ENCODE results near the gene PEX10.
"Not testable (repeated sequence)": the region's sequence is repeated elsewhere in the genome, so short reads cannot be mapped to it uniquely, and the experiment has no call there.

The PEX10 gene

DNA sequence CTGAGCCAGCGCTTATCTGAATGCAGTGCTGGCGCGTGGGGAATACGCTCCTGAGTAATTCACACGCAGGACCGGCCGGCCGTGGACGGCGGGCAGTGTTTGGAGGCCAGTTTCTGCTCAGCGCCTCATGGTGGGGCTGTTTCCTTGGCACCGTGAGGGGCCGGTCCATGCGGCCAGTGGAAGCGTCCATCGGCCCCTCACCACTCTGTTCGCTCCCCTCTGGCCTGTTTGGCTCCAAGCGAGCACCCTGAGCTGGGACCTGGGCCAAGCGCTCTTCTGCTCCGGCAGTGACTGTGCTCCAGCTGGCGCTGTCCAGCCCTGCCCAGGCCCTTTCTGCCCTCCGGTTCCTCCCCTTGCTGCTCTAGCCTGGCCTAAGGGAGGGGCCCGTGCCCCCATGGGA is 47.4 kb upstream of the PEX10 start:
- no peak overlapping the region for H2AFZ ChIP-seq (ENCODE audit: low read depth, low read length)
- no peak overlapping the region for H3K4me2 ChIP-seq (ENCODE audit: insufficient read depth, low read length)
- peaks cover 4% of the 10 kb centered on the region for H4K20me1 ChIP-seq (ENCODE audit: insufficient read depth, low read length)
- no peaks in the 10 kb centered on the region for H3K36me3 ChIP-seq (ENCODE audit: insufficient read depth, low read length)
- ATAC-seq (ENCODE audit: insufficient read depth, low read depth) (no peak), DNase-seq (no peak)
- H3K27me3 ChIP-seq (ENCODE audit: insufficient read depth, low read length, poor library complexity): no peaks in the 10 kb centered on the region
- no peak overlapping the region for H3K4me3 ChIP-seq (ENCODE audit: low read depth in 1 of 2, low read length in 2 of 2)
- no peak overlapping the region for H3K9ac ChIP-seq (ENCODE audit: low read depth, low read length)
- H3K27ac ChIP-seq (ENCODE audit: low read length): no peak overlapping the region
- no peaks in the 10 kb centered on the region for H3K9me3 ChIP-seq (ENCODE audit: insufficient read depth, low read length, severe bottlenecking)
- TF ChIP-seq, protein P1, sequence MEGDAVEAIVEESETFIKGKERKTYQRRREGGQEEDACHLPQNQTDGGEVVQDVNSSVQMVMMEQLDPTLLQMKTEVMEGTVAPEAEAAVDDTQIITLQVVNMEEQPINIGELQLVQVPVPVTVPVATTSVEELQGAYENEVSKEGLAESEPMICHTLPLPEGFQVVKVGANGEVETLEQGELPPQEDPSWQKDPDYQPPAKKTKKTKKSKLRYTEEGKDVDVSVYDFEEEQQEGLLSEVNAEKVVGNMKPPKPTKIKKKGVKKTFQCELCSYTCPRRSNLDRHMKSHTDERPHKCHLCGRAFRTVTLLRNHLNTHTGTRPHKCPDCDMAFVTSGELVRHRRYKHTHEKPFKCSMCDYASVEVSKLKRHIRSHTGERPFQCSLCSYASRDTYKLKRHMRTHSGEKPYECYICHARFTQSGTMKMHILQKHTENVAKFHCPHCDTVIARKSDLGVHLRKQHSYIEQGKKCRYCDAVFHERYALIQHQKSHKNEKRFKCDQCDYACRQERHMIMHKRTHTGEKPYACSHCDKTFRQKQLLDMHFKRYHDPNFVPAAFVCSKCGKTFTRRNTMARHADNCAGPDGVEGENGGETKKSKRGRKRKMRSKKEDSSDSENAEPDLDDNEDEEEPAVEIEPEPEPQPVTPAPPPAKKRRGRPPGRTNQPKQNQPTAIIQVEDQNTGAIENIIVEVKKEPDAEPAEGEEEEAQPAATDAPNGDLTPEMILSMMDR (IDR thresholded peaks at IDR 0.05; ENCODE audit: borderline replicate concordance, extremely low read depth, low read length, poor library complexity, severe bottlenecking): no peak
- TF ChIP-seq EZH2 (IDR thresholded peaks at IDR 0.05; ENCODE audit: borderline replicate concordance, low read depth, low read length, severe bottlenecking): no peak
- no peaks in the 10 kb centered on the region for H3K4me1 ChIP-seq (ENCODE audit: insufficient read depth, low read length)
- no peaks in the 10 kb centered on the region for H3K79me2 ChIP-seq (ENCODE audit: insufficient read depth, low read length)

DNA sequence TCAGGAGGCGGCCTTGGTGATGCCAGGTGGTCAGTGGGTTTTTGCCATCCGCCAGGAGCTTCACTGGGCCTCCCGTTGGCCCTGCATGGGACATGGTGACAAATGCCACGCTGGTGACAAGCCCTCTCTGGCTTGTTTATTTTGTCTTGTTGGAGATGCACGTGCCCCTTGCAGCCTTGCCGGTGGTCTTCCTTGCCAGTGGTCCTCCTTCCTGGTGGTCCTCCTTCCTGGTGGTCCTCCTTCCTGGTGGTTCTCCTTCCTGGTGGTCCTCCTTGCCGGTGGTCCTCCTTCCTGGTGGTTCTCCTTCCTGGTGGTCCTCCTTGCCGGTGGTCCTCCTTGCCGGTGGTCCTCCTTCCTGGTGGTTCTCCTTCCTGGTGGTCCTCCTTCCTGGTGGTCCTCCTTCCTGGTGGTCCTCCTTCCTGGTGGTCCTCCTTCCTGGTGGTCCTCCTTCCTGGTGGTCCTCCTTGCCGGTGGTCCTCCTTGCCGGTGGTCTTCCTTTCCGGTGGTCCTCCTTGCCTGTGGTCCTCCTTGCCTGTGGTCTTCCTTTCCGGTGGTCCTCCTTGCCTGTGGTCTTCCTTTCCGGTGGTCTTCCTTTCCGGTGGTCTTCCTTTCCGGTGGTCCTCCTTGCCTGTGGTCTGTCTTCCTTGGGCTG is 46.9 kb upstream of the PEX10 start:
- H3K27me3 ChIP-seq (ENCODE audit: insufficient read depth, low read length, poor library complexity); H3K9me3 ChIP-seq (ENCODE audit: insufficient read depth, low read length, severe bottlenecking); H3K4me2 ChIP-seq (ENCODE audit: insufficient read depth, low read length); H3K4me3 ChIP-seq (ENCODE audit: low read depth in 1 of 2, low read length in 2 of 2); ATAC-seq (ENCODE audit: insufficient read depth, low read depth); H4K20me1 ChIP-seq (ENCODE audit: insufficient read depth, low read length); H3K79me2 ChIP-seq (ENCODE audit: insufficient read depth, low read length); H2AFZ ChIP-seq (ENCODE audit: low read depth, low read length); H3K27ac ChIP-seq (ENCODE audit: low read length); DNase-seq; H3K4me1 ChIP-seq (ENCODE audit: insufficient read depth, low read length); H3K36me3 ChIP-seq (ENCODE audit: insufficient read depth, low read length); H3K9ac ChIP-seq (ENCODE audit: low read depth, low read length): not testable (repeated sequence)

DNA sequence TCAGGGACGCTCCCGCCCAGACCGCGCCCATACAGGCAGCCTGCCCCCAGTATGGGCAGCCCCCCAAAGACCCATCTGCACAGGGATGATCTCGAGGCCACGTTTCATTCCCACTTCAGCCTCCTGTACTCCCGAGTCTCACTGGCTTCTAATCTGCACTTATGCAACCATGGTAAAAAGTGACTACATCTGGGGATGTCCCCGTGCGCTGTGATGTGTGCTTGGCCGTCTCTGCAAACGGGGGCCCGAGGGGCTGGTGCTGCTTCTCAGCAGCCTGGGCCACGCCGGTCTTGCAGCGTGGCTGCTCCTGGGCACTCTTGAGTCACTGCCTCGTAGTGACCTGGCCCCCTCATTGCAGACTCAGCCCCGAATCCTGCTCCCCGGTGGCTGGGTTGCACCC is 46.3 kb upstream of the PEX10 start:
- H3K4me1 ChIP-seq (ENCODE audit: insufficient read depth, low read length): no peaks in the 10 kb centered on the region
- H4K20me1 ChIP-seq (ENCODE audit: insufficient read depth, low read length): peaks cover 3% of the 10 kb centered on the region
- no peak overlapping the region for H2AFZ ChIP-seq (ENCODE audit: low read depth, low read length)
- H3K27ac ChIP-seq (ENCODE audit: low read length): no peak overlapping the region
- no peaks in the 10 kb centered on the region for H3K9me3 ChIP-seq (ENCODE audit: insufficient read depth, low read length, severe bottlenecking)
- DNase-seq: no peak
- no peak overlapping the region for H3K9ac ChIP-seq (ENCODE audit: low read depth, low read length)
- no peak for ATAC-seq (ENCODE audit: insufficient read depth, low read depth)
- no peaks in the 10 kb centered on the region for H3K36me3 ChIP-seq (ENCODE audit: insufficient read depth, low read length)
- no peak overlapping the region for H3K4me3 ChIP-seq (ENCODE audit: low read depth in 1 of 2, low read length in 2 of 2)
- no peaks in the 10 kb centered on the region for H3K27me3 ChIP-seq (ENCODE audit: insufficient read depth, low read length, poor library complexity)
- TF ChIP-seq EZH2 (IDR thresholded peaks at IDR 0.05; ENCODE audit: borderline replicate concordance, low read depth, low read length, severe bottlenecking): no peak
- TF ChIP-seq, protein P1 (IDR thresholded peaks at IDR 0.05; ENCODE audit: borderline replicate concordance, extremely low read depth, low read length, poor library complexity, severe bottlenecking): no peak
- H3K4me2 ChIP-seq (ENCODE audit: insufficient read depth, low read length): no peak overlapping the region
- no peaks in the 10 kb centered on the region for H3K79me2 ChIP-seq (ENCODE audit: insufficient read depth, low read length)

DNA sequence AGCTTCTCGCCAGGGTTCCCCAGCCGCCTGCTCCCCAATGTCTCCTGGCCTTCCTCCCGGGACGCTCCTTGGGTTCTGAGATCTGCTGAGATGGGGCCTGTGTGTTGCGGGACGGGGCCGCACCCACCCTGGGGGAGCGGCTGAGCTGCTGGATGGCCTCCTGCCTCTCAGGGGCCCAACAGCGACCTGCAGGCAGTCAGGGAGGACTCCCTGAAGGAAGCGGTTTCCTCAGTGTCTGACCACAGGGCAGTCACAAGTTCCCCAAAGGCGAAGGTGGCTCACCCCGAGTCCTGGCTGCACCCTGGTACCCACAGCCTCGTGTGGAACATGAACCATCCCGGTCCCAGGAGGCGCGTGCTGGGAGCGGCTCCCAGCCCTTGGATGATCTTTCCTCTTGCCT is 45.1 kb upstream of the PEX10 start:
- Histone ChIP-seq H3K9me3 (ENCODE audit: insufficient read depth, low read length, severe bottlenecking) (no peaks in the 10 kb centered on the region), H4K20me1 (ENCODE audit: insufficient read depth, low read length) (no peaks in the 10 kb centered on the region; the same call in 1 of the 2 replicates), H3K4me2 (ENCODE audit: insufficient read depth, low read length) (no peak overlapping the region), H3K4me1 (ENCODE audit: insufficient read depth, low read length) (no peaks in the 10 kb centered on the region), H3K27ac (ENCODE audit: low read length) (no peak overlapping the region), H3K79me2 (ENCODE audit: insufficient read depth, low read length) (no peaks in the 10 kb centered on the region), H3K27me3 (ENCODE audit: insufficient read depth, low read length, poor library complexity) (no peaks in the 10 kb centered on the region), H3K9ac (ENCODE audit: low read depth, low read length) (no peak overlapping the region), H3K4me3 (ENCODE audit: low read depth in 1 of 2, low read length in 2 of 2) (no peak overlapping the region), H2AFZ (ENCODE audit: low read depth, low read length) (no peak overlapping the region), H3K36me3 (ENCODE audit: insufficient read depth, low read length) (no peaks in the 10 kb centered on the region)
- ATAC-seq (ENCODE audit: insufficient read depth, low read depth) (no peak), DNase-seq (no peak)
- TF ChIP-seq, protein P1 (IDR thresholded peaks at IDR 0.05; ENCODE audit: borderline replicate concordance, extremely low read depth, low read length, poor library complexity, severe bottlenecking): no peak
- TF ChIP-seq EZH2 (IDR thresholded peaks at IDR 0.05; ENCODE audit: borderline replicate concordance, low read depth, low read length, severe bottlenecking): no peak

Data from DND-41 (cell line).